WTC11 (cell line): Measurements from ENCODE around the gene CPEB1. TPM values are rescaled to one million over a fixed set of nuclear protein-coding genes. Genes with fewer than 3 reads are reported as not detected.

Experiments
- ATF1 ChIP-seq: sonication (generic); formaldehyde crosslinking; IDR thresholded peaks from 2 replicates; pipeline ENCODE4 v1.8.1; 2023; ENCODE audit warnings: mild to moderate bottlenecking, moderate library complexity, missing genetic modification reagents
- CREB1 ChIP-seq: sonication (generic); formaldehyde crosslinking; IDR thresholded peaks from 2 replicates; pipeline ENCODE4 v1.8.0; 2023; ENCODE audit warnings: mild to moderate bottlenecking, missing genetic modification reagents
- CREM ChIP-seq: sonication (generic); formaldehyde crosslinking; IDR thresholded peaks from 2 replicates; pipeline ENCODE4 v1.8.1; 2022; ENCODE audit warnings: mild to moderate bottlenecking, missing genetic modification reagents, moderate library complexity
- EMX1 ChIP-seq: fragments of 250-450 bp; sonication (Bioruptor Pico); IDR thresholded peaks from 2 replicates; pipeline ENCODE4 v1.8.0; 2021; ENCODE audit warnings: mild to moderate bottlenecking
- GRHL2 ChIP-seq: fragments of 250-450 bp; sonication (Bioruptor Pico); IDR thresholded peaks from 2 replicates; pipeline ENCODE4 v1.8.0; 2022; ENCODE audit warnings: mild to moderate bottlenecking, moderate library complexity; ENCODE audit not compliant: insufficient replicate concordance, severe bottlenecking
- IRF2 ChIP-seq: sonication (generic); formaldehyde crosslinking; IDR thresholded peaks from 2 replicates; pipeline ENCODE4 v1.8.0; 2022; ENCODE audit warnings: low read depth, missing genetic modification reagents, borderline replicate concordance
- JAZF1 ChIP-seq: fragments of 250-450 bp; sonication (Bioruptor Pico); IDR thresholded peaks from 2 replicates; pipeline ENCODE4 v1.9.0; 2021; ENCODE audit warnings: moderate library complexity, mild to moderate bottlenecking, inconsistent platforms
- JUN ChIP-seq: sonication (generic); formaldehyde crosslinking; IDR thresholded peaks from 2 replicates; pipeline ENCODE4 v1.8.0; 2023; ENCODE audit warnings: mild to moderate bottlenecking, missing genetic modification reagents
- KAT7 ChIP-seq: sonication (generic); formaldehyde crosslinking; IDR thresholded peaks from 2 replicates; pipeline ENCODE4 v1.8.1; 2023; ENCODE audit warnings: missing genetic modification reagents, mild to moderate bottlenecking, borderline replicate concordance
- NFE2L1 ChIP-seq: sonication (generic); formaldehyde crosslinking; IDR thresholded peaks from 2 replicates; pipeline ENCODE4 v1.8.1; 2023; ENCODE audit warnings: missing genetic modification reagents
- NR3C1 ChIP-seq: sonication (generic); formaldehyde crosslinking; conservative IDR thresholded peaks from 2 replicates; pipeline ENCODE4 v1.8.1; 2023; ENCODE audit warnings: low read depth, mild to moderate bottlenecking, missing genetic modification reagents
- RELA ChIP-seq: sonication (generic); formaldehyde crosslinking; IDR thresholded peaks from 2 replicates; pipeline ENCODE4 v1.8.1; 2022; ENCODE audit warnings: missing genetic modification reagents, mild to moderate bottlenecking, borderline replicate concordance
- RORB ChIP-seq: fragments of 250-450 bp; sonication (Bioruptor Pico); IDR thresholded peaks from 2 replicates; pipeline ENCODE4 v1.9.0; 2021; ENCODE audit warnings: mild to moderate bottlenecking
- TEAD4 ChIP-seq: sonication (generic); formaldehyde crosslinking; IDR thresholded peaks from 2 replicates; pipeline ENCODE4 v1.8.0; 2022; ENCODE audit warnings: mild to moderate bottlenecking, missing genetic modification reagents
- ZNF138 ChIP-seq: sonication (generic); formaldehyde crosslinking; conservative IDR thresholded peaks from 2 replicates; pipeline ENCODE4 v1.8.1; 2022; ENCODE audit warnings: mild to moderate bottlenecking, moderate library complexity, missing genetic modification reagents
- ZNF232 ChIP-seq: sonication (generic); formaldehyde crosslinking; IDR thresholded peaks from 2 replicates; pipeline ENCODE4 v1.8.0; 2022; ENCODE audit warnings: mild to moderate bottlenecking, missing genetic modification reagents
- ZNF263 ChIP-seq: sonication (generic); formaldehyde crosslinking; IDR thresholded peaks from 2 replicates; pipeline ENCODE4 v1.8.1; 2022; ENCODE audit warnings: low read depth, mild to moderate bottlenecking, moderate library complexity, missing genetic modification reagents
- ZNF317 ChIP-seq: sonication (generic); formaldehyde crosslinking; IDR thresholded peaks from 2 replicates; pipeline ENCODE4 v1.8.1; 2023; ENCODE audit warnings: low read depth, mild to moderate bottlenecking, moderate library complexity, missing genetic modification reagents, borderline replicate concordance
- ZNF416 ChIP-seq: fragments of 250-450 bp; sonication (Bioruptor Pico); IDR thresholded peaks from 2 replicates; pipeline ENCODE4 v1.9.0; 2021; ENCODE audit warnings: mild to moderate bottlenecking, inconsistent platforms
- ZNF671 ChIP-seq: fragments of 250-450 bp; sonication (Bioruptor Pico); IDR thresholded peaks from 2 replicates; pipeline ENCODE4 v1.8.0; 2021; ENCODE audit warnings: mild to moderate bottlenecking
- total RNA-seq: library from RNA; stranded (reverse); gene quantifications from 3 replicates; pipeline ENCODE4 v1.2.3, GENCODE V29; 2021
- TF ChIP-seq, protein P1 (sequence below): sonication (generic); formaldehyde crosslinking; IDR thresholded peaks from 2 replicates; pipeline ENCODE4 v1.8.0; 2023; ENCODE audit warnings: missing genetic modification reagents
- TF ChIP-seq, protein P2 (sequence below): sonication (generic); formaldehyde crosslinking; conservative IDR thresholded peaks from 2 replicates; pipeline ENCODE4 v1.8.1; 2022; ENCODE audit warnings: mild to moderate bottlenecking, missing genetic modification reagents
- TF ChIP-seq, protein P3 (sequence below): fragments of 250-450 bp; sonication (Bioruptor Pico); IDR thresholded peaks from 2 replicates; pipeline ENCODE4 v1.9.0; 2021; ENCODE audit warnings: mild to moderate bottlenecking
- TF ChIP-seq, protein P4 (sequence below): sonication (generic); formaldehyde crosslinking; IDR thresholded peaks from 2 replicates; pipeline ENCODE4 v1.8.1; 2023; ENCODE audit warnings: mild to moderate bottlenecking, missing genetic modification reagents
- TF ChIP-seq, protein P5 (sequence below): sonication (generic); formaldehyde crosslinking; IDR thresholded peaks from 2 replicates; pipeline ENCODE4 v1.8.1; 2022; ENCODE audit warnings: missing genetic modification reagents, borderline replicate concordance
- TF ChIP-seq, protein P6 (sequence below): sonication (generic); formaldehyde crosslinking; IDR thresholded peaks from 2 replicates; pipeline ENCODE4 v1.8.1; 2023; ENCODE audit warnings: mild to moderate bottlenecking, missing genetic modification reagents, moderate library complexity
- TF ChIP-seq, protein P7 (sequence below): sonication (generic); formaldehyde crosslinking; IDR thresholded peaks from 2 replicates; pipeline ENCODE4 v1.8.1; 2023; ENCODE audit warnings: mild to moderate bottlenecking, missing genetic modification reagents, moderate library complexity
- TF ChIP-seq, protein P8 (sequence below): sonication (generic); formaldehyde crosslinking; IDR thresholded peaks from 2 replicates; pipeline ENCODE4 v1.8.0; 2023; ENCODE audit warnings: mild to moderate bottlenecking, missing genetic modification reagents

CPEB1 gene
- total RNA-seq, 1 experiment from 2014 or later: 2.5 TPM

DNA sequence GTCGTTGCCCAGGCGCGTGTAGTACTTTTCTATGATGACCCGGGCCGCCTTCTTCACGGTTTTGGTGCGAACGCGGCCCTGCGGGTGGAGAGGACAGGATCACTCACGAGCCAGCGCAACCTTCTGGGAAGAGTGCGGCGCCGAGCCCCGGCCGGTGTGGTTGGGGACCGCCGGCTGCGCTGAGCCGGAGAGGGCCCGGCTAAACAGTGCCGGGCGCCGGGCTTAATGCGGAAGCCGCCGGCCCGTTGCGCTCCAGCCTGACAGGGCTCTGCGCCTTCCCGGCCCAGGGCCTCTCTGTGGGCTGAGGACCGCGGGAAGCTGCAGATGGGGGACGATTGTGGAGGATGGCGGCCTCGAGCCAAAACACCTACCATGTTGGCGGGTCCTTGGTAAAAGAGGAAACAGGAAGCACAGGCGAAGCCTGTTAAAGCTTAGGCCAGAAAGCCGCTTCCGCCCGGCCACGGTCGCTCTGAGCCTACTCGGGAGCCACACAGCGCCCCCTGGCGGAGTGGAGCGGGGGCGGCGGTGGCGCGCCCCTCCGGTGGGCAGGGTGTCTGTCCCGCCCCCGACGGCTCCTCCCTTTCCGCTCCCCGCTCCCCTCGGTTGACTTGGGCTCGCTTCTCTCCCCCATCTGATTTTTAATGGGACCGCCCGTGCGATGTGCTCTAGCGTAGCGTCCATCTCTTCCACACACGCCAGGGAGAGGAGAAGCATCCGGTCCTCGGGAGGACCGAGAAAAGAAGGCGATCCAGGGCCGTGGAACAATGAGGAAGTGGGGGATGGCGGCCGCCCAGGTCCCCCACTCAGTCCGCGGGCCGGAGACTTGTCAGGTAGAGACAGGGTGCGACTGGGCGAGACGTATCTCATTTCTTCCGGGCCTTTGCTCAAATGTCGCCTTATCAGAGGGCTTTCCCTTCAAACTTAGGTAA lies 106.8 kb downstream of the CPEB1 start, which contains the start of gene RPS17 (continued):
- TF ChIP-seq RELA (no peak), ZNF317 (CRISPR knock-in tag) (0 out of 2 replicates have a peak, but pooled peaks have one; percentile 2), CREM (peak; percentile 58), ZNF416 (CRISPR knock-in tag) (peak; percentile 65; the same call in 1 of the 2 replicates), KAT7 (CRISPR knock-in tag) (peak; percentile 22; the same call in 1 of the 2 replicates), IRF2 (CRISPR knock-in tag) (no peak), NFE2L1 (CRISPR knock-in tag) (no peak), EMX1 (no peak), ZNF138 (CRISPR knock-in tag) (no peak), TEAD4 (no peak), JUN (no peak), GRHL2 (CRISPR knock-in tag) (no peak), ZNF671 (no peak), CREB1 (0 out of 2 replicates have a peak, but pooled peaks have one; percentile 14), ATF1 (CRISPR knock-in tag) (peak; percentile 36; the same call in 1 of the 2 replicates), NR3C1 (CRISPR knock-in tag) (no peak), RORB (CRISPR knock-in tag) (0 out of 2 replicates have a peak, but pooled peaks have one; percentile 17), ZNF263 (CRISPR knock-in tag) (no peak), ZNF232 (CRISPR knock-in tag) (no peak; the same call in 1 of the 2 replicates), JAZF1 (CRISPR knock-in tag) (no peak)
- TF ChIP-seq, protein P1, sequence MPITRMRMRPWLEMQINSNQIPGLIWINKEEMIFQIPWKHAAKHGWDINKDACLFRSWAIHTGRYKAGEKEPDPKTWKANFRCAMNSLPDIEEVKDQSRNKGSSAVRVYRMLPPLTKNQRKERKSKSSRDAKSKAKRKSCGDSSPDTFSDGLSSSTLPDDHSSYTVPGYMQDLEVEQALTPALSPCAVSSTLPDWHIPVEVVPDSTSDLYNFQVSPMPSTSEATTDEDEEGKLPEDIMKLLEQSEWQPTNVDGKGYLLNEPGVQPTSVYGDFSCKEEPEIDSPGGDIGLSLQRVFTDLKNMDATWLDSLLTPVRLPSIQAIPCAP: no peak
- TF ChIP-seq, protein P2, sequence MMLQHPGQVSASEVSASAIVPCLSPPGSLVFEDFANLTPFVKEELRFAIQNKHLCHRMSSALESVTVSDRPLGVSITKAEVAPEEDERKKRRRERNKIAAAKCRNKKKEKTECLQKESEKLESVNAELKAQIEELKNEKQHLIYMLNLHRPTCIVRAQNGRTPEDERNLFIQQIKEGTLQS: no peak
- TF ChIP-seq, protein P3, sequence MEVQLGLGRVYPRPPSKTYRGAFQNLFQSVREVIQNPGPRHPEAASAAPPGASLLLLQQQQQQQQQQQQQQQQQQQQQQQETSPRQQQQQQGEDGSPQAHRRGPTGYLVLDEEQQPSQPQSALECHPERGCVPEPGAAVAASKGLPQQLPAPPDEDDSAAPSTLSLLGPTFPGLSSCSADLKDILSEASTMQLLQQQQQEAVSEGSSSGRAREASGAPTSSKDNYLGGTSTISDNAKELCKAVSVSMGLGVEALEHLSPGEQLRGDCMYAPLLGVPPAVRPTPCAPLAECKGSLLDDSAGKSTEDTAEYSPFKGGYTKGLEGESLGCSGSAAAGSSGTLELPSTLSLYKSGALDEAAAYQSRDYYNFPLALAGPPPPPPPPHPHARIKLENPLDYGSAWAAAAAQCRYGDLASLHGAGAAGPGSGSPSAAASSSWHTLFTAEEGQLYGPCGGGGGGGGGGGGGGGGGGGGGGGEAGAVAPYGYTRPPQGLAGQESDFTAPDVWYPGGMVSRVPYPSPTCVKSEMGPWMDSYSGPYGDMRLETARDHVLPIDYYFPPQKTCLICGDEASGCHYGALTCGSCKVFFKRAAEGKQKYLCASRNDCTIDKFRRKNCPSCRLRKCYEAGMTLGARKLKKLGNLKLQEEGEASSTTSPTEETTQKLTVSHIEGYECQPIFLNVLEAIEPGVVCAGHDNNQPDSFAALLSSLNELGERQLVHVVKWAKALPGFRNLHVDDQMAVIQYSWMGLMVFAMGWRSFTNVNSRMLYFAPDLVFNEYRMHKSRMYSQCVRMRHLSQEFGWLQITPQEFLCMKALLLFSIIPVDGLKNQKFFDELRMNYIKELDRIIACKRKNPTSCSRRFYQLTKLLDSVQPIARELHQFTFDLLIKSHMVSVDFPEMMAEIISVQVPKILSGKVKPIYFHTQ (CRISPR knock-in tag): 0 out of 2 replicates have a peak, but pooled peaks have one; percentile 67
- TF ChIP-seq, protein P4, sequence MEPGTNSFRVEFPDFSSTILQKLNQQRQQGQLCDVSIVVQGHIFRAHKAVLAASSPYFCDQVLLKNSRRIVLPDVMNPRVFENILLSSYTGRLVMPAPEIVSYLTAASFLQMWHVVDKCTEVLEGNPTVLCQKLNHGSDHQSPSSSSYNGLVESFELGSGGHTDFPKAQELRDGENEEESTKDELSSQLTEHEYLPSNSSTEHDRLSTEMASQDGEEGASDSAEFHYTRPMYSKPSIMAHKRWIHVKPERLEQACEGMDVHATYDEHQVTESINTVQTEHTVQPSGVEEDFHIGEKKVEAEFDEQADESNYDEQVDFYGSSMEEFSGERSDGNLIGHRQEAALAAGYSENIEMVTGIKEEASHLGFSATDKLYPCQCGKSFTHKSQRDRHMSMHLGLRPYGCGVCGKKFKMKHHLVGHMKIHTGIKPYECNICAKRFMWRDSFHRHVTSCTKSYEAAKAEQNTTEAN (CRISPR knock-in tag): 0 out of 2 replicates have a peak, but pooled peaks have one; percentile 48
- TF ChIP-seq, protein P5, sequence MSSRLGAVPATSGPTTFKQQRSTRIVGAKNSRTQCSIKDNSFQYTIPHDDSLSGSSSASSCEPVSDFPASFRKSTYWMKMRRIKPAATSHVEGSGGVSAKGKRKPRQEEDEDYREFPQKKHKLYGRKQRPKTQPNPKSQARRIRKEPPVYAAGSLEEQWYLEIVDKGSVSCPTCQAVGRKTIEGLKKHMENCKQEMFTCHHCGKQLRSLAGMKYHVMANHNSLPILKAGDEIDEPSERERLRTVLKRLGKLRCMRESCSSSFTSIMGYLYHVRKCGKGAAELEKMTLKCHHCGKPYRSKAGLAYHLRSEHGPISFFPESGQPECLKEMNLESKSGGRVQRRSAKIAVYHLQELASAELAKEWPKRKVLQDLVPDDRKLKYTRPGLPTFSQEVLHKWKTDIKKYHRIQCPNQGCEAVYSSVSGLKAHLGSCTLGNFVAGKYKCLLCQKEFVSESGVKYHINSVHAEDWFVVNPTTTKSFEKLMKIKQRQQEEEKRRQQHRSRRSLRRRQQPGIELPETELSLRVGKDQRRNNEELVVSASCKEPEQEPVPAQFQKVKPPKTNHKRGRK (CRISPR knock-in tag): no peak
- TF ChIP-seq, protein P6, sequence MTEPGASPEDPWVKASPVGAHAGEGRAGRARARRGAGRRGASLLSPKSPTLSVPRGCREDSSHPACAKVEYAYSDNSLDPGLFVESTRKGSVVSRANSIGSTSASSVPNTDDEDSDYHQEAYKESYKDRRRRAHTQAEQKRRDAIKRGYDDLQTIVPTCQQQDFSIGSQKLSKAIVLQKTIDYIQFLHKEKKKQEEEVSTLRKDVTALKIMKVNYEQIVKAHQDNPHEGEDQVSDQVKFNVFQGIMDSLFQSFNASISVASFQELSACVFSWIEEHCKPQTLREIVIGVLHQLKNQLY (CRISPR knock-in tag): no peak
- TF ChIP-seq, protein P7, sequence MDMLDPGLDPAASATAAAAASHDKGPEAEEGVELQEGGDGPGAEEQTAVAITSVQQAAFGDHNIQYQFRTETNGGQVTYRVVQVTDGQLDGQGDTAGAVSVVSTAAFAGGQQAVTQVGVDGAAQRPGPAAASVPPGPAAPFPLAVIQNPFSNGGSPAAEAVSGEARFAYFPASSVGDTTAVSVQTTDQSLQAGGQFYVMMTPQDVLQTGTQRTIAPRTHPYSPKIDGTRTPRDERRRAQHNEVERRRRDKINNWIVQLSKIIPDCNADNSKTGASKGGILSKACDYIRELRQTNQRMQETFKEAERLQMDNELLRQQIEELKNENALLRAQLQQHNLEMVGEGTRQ (CRISPR knock-in tag): no peak
- TF ChIP-seq, protein P8, sequence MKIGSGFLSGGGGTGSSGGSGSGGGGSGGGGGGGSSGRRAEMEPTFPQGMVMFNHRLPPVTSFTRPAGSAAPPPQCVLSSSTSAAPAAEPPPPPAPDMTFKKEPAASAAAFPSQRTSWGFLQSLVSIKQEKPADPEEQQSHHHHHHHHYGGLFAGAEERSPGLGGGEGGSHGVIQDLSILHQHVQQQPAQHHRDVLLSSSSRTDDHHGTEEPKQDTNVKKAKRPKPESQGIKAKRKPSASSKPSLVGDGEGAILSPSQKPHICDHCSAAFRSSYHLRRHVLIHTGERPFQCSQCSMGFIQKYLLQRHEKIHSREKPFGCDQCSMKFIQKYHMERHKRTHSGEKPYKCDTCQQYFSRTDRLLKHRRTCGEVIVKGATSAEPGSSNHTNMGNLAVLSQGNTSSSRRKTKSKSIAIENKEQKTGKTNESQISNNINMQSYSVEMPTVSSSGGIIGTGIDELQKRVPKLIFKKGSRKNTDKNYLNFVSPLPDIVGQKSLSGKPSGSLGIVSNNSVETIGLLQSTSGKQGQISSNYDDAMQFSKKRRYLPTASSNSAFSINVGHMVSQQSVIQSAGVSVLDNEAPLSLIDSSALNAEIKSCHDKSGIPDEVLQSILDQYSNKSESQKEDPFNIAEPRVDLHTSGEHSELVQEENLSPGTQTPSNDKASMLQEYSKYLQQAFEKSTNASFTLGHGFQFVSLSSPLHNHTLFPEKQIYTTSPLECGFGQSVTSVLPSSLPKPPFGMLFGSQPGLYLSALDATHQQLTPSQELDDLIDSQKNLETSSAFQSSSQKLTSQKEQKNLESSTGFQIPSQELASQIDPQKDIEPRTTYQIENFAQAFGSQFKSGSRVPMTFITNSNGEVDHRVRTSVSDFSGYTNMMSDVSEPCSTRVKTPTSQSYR (CRISPR knock-in tag): no peak
